Globus pallidus (tissue), 1 donor: ENCODE measurements around the gene FRMD4A.
"Not testable (repeated sequence)": the region's sequence is repeated elsewhere in the genome, so short reads cannot be mapped to it uniquely, and the experiment has no call there.

ENCODE experiments used
- DNase-seq: peaks from one replicate; pipeline ENCODE4 v3.0.0-alpha.2; 2015; ENCODE audit warnings: low spot score

The FRMD4A gene

GRCh38 chr10:14240253-14241189, 90.2 kb downstream of the FRMD4A start:
- DNase-seq, result no peak

- DNase-seq, result not testable (repeated sequence)
These were observed 92.1 kb downstream of the FRMD4A start for GRCh38 chr10:14238659-14239058.

GRCh38 chr10:14236341-14236740, 94.4 kb downstream of the FRMD4A start:
- DNase-seq, result no peak

GRCh38 chr10:14235566-14236195, 95.0 kb downstream of the FRMD4A start:
- no peak for DNase-seq

- no peak for DNase-seq
These were observed 97.2 kb downstream of the FRMD4A start for GRCh38 chr10:14233566-14233965.

- DNase-seq, result not testable (repeated sequence)
These were observed 101.9 kb downstream of the FRMD4A start for GRCh38 chr10:14228798-14229197.

GRCh38 chr10:14225379-14225778, 105.3 kb downstream of the FRMD4A start:
- DNase-seq, result peak; percentile 57

- no peak for DNase-seq
These were observed 110.7 kb downstream of the FRMD4A start for GRCh38 chr10:14220026-14220425.

GRCh38 chr10:14219411-14219810, 111.3 kb downstream of the FRMD4A start:
- DNase-seq, result no peak

- no peak for DNase-seq
These were observed 115.1 kb downstream of the FRMD4A start for GRCh38 chr10:14215641-14216040.

GRCh38 chr10:14213703-14214102, 117.0 kb downstream of the FRMD4A start:
- not testable (repeated sequence) for DNase-seq

- DNase-seq, result no peak
These were observed 119.1 kb downstream of the FRMD4A start for GRCh38 chr10:14211610-14212009.

GRCh38 chr10:14208231-14208630, 122.5 kb downstream of the FRMD4A start:
- DNase-seq, result no peak

- no peak for DNase-seq
These were observed 125.5 kb downstream of the FRMD4A start for GRCh38 chr10:14205233-14205632.

GRCh38 chr10:14200698-14201544, 129.8 kb downstream of the FRMD4A start:
- DNase-seq, result no peak

GRCh38 chr10:14199098-14199497, 131.6 kb downstream of the FRMD4A start:
- not testable (repeated sequence) for DNase-seq

GRCh38 chr10:14198078-14198477, 132.6 kb downstream of the FRMD4A start:
- DNase-seq, result no peak

GRCh38 chr10:14196113-14196512, 134.6 kb downstream of the FRMD4A start:
- DNase-seq, result no peak

GRCh38 chr10:14195433-14195832, 135.3 kb downstream of the FRMD4A start:
- no peak for DNase-seq

GRCh38 chr10:14192746-14193145, 138.0 kb downstream of the FRMD4A start:
- DNase-seq, result no peak

- DNase-seq, result no peak
These were observed 138.9 kb downstream of the FRMD4A start for GRCh38 chr10:14191871-14192270.

- DNase-seq, result no peak
These were observed 139.3 kb downstream of the FRMD4A start for GRCh38 chr10:14191407-14191806.
